ENCODE data around the gene CSMD2. TPM values are rescaled to one million over a fixed set of nuclear protein-coding genes. Genes with fewer than 3 reads are reported as not detected.

Gene CSMD2
- total and polyA plus RNA-seq, 2 of the 4 experiments (the other 2 are of a cell fraction), result under 0.01 to 0.36 TPM

DNA sequence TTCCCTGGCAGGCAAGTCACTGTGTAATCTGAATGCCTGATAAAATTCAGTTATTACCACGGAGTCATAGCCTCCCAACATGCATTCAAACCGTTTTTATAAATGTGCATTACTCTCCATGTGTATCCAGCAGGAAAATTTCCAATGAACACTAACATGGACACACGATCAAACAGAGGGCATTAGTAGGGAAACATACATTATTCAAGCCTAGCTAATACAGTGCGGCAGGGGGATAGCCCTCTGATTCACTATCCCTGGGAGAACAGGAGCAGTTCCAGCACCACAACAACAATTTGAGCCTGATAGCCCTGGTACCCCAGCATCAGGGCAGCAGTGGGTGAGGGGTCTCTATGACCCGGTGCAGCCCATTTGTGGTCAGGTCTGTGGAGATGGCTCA lies 337.0 kb downstream of the CSMD2 start:
- ChIA-PET CTCF (no interaction called here), POLR2A (ENCODE audit: unreplicated experiment) (no interaction called here)
- no peak overlapping the region for H2AFZ ChIP-seq (replicated peaks; ENCODE audit: low read length, poor library complexity)
- dilution Hi-C loops (cut with HindIII; ENCODE audit: low sequenced_read_pairs, unreplicated experiment) (no loop called here), intact Hi-C loops (cut with micrococcal nuclease) (no loop called here), in situ Hi-C loops (cut with MboI; ENCODE audit: low sequenced_read_pairs) (no loop called here)
- no peaks in the 10 kb centered on the region for H3K27me3 ChIP-seq (ENCODE audit: control insufficient read depth, insufficient read depth, low read length)
- H4K8ac ChIP-seq (ENCODE audit: low read depth in 2 of 2, low read length in 2 of 2), result no peak overlapping the region
- TF ChIP-seq FOS (IDR thresholded peaks at IDR 0.05; ENCODE audit: low read depth, low read length), result no peak
- H3K56ac ChIP-seq (ENCODE audit: extremely low read depth, insufficient read depth, low read length), result no peak overlapping the region
- H3K79me1 ChIP-seq (ENCODE audit: low read depth in 1 of 2, low read length in 2 of 2), result no peaks in the 10 kb centered on the region
- ATAC-seq (ENCODE audit: low read depth) (no peak), DNase-seq (no peak)
- H2AK9ac ChIP-seq (replicated peaks; ENCODE audit: low read depth, low read length, poor library complexity), result no peak overlapping the region
- no peaks in the 10 kb centered on the region for H4K20me1 ChIP-seq (ENCODE audit: insufficient read depth, low read length)
- no peak overlapping the region for H2BK5ac ChIP-seq (ENCODE audit: low read depth, low read length, poor library complexity, severe bottlenecking)
- BruUV-seq (replicated peaks), result no TSS peak
- no peak overlapping the region for H4K91ac ChIP-seq (ENCODE audit: insufficient read depth, low read depth, low read length)
- no peak overlapping the region for H2BK20ac ChIP-seq (ENCODE audit: low read depth, low read length)
- H4K5ac ChIP-seq (ENCODE audit: low read depth, low read length), result no peak overlapping the region
- H2BK15ac ChIP-seq (ENCODE audit: low read depth, low read length), result no peak overlapping the region
- no peak overlapping the region for H3K4me2 ChIP-seq (ENCODE audit: low read depth, low read length)
- H3K4me3 ChIP-seq (ENCODE audit: insufficient read depth, low read depth, low read length), result no peak overlapping the region
- no peak overlapping the region for H3K4ac ChIP-seq (ENCODE audit: low read depth, low read length)
- H3K9me3 ChIP-seq (ENCODE audit: control insufficient read depth, insufficient read depth, low read length), result peaks cover 28% of the 10 kb centered on the region
- H2BK120ac ChIP-seq (ENCODE audit: low read depth, low read length), result no peak overlapping the region
- no CpG with 5 or more reads among the region's 5 CpGs for WGBS, 2 experiments (ENCODE audit: extremely low coverage in 2 of 2, insufficient read length in 1 of 2)
- H3K18ac ChIP-seq (ENCODE audit: low read depth, low read length), result no peak overlapping the region
- H2AK5ac ChIP-seq (ENCODE audit: low read depth, low read length), result no peak overlapping the region
- no peaks in the 10 kb centered on the region for H3K9me1 ChIP-seq (ENCODE audit: insufficient read depth, low read length)
- no peak overlapping the region for H3K9ac ChIP-seq (ENCODE audit: low read depth, low read length)
- H3K23ac ChIP-seq (ENCODE audit: low read depth, low read length), result no peak overlapping the region
- no peak overlapping the region for H3K14ac ChIP-seq (replicated peaks; ENCODE audit: low read depth, low read length)
- H3K27ac ChIP-seq (ENCODE audit: insufficient read depth, low read length), result no peak overlapping the region
- no peaks in the 10 kb centered on the region for H3K4me1 ChIP-seq (ENCODE audit: control insufficient read depth, insufficient read depth, low read length)
- H3K36me3 ChIP-seq (ENCODE audit: control insufficient read depth, insufficient read depth, low read length), result no peaks in the 10 kb centered on the region
